ENCODE measurements around the gene TSPAN1. TPM values are rescaled to one million over a fixed set of nuclear protein-coding genes. Genes with fewer than 3 reads are reported as not detected.

TSPAN1 gene
- total RNA-seq, 4 donors from 2014 or later = 2.1 to 7.8 (median 3.3) TPM

DNA sequence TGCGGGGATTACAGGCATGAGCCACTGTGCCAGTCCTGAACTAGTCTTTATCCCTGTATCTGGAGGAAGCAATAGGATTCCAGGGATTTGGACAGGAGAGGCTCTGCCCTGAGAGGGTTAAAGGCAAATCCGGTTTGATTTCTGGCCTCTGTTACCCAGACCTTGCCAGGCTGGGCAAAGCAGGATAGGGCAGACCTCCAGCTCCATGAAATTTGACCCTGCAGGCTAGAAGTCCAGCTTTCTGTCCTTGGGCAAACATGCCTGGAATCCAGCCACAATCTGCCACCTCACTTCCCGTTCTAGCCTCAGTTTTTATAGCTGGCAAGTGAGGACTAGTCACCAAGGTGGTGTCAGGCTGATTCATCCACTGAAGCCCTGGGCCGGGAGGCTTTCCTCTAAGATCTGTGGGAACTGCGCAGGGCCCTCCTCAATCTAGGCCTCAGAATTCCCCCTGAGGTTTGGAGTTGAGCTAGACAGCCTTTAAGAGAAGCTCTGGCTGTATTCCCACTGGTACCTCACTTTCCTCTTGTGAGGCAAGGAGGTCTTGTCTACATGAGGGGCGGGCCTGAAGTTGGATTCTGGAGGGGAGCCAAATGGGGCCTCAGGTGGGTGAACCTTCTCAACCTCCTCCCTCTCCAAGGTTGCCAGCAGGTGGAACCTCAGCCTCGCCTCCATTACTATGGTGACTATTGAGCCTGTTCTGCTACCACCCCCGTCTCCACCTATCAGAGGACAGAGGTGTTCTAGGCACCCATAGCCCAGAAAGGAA lies 8.4 kb downstream of the TSPAN1 start:
- Histone ChIP-seq H3K9me3 (no peaks in the 10 kb centered on the region), H3K4me3 (no peak overlapping the region), H3K27ac (peak overlapping the region; percentile 77), H3K4me1 (peaks cover 62% of the 10 kb centered on the region), H3K36me3 (peaks cover 6% of the 10 kb centered on the region), H3K27me3 (no peaks in the 10 kb centered on the region)
- no peak for DNase-seq (ENCODE audit: low spot score in 2 of 2)
- 70% methylated on average over 1 of the region's 8 CpGs for WGBS
- TF ChIP-seq POLR2A (IDR thresholded peaks at IDR 0.05) (no peak), EP300 (IDR thresholded peaks at IDR 0.05) (no peak), POLR2AphosphoS5 (IDR thresholded peaks at IDR 0.05) (no peak)
- TF ChIP-seq, protein P1, sequence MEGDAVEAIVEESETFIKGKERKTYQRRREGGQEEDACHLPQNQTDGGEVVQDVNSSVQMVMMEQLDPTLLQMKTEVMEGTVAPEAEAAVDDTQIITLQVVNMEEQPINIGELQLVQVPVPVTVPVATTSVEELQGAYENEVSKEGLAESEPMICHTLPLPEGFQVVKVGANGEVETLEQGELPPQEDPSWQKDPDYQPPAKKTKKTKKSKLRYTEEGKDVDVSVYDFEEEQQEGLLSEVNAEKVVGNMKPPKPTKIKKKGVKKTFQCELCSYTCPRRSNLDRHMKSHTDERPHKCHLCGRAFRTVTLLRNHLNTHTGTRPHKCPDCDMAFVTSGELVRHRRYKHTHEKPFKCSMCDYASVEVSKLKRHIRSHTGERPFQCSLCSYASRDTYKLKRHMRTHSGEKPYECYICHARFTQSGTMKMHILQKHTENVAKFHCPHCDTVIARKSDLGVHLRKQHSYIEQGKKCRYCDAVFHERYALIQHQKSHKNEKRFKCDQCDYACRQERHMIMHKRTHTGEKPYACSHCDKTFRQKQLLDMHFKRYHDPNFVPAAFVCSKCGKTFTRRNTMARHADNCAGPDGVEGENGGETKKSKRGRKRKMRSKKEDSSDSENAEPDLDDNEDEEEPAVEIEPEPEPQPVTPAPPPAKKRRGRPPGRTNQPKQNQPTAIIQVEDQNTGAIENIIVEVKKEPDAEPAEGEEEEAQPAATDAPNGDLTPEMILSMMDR (IDR thresholded peaks at IDR 0.05) = no peak

DNA sequence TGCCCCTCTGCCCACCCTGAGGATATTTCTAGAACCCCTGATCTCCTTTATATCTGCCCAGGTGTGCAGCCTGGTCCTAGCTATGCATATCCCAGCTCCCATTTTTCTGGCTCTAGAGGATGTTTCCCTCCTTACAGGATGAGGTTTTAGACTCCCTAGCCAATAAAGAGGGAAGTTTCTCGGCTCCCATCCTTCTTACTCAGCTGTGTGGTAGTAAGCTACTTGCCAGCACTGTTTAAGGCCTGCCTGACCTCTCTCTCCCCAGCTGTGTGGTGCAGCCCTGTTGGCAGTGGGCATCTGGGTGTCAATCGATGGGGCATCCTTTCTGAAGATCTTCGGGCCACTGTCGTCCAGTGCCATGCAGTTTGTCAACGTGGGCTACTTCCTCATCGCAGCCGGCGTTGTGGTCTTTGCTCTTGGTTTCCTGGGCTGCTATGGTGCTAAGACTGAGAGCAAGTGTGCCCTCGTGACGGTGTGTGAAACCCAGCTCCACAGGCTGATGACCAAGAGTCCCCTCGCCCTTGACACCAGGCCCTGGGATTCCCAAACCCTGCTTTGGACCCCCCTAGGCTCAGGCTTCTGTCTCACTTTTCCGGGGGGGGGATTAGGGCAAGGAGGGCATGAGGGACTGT lies 9.2 kb downstream of the TSPAN1 start:
- Histone ChIP-seq H3K9me3 (no peaks in the 10 kb centered on the region), H3K27me3 (no peaks in the 10 kb centered on the region), H3K36me3 (peaks cover 6% of the 10 kb centered on the region), H3K4me1 (peaks cover 70% of the 10 kb centered on the region), H3K4me3 (no peak overlapping the region), H3K27ac (peak overlapping the region; percentile 77)
- no peak for DNase-seq (ENCODE audit: low spot score in 2 of 2)
- TF ChIP-seq POLR2A (IDR thresholded peaks at IDR 0.05) (no peak), POLR2AphosphoS5 (IDR thresholded peaks at IDR 0.05) (no peak), EP300 (IDR thresholded peaks at IDR 0.05) (no peak)
- TF ChIP-seq, protein P1 (IDR thresholded peaks at IDR 0.05) = no peak
- 74% methylated on average over 12 of the region's 12 CpGs for WGBS

DNA sequence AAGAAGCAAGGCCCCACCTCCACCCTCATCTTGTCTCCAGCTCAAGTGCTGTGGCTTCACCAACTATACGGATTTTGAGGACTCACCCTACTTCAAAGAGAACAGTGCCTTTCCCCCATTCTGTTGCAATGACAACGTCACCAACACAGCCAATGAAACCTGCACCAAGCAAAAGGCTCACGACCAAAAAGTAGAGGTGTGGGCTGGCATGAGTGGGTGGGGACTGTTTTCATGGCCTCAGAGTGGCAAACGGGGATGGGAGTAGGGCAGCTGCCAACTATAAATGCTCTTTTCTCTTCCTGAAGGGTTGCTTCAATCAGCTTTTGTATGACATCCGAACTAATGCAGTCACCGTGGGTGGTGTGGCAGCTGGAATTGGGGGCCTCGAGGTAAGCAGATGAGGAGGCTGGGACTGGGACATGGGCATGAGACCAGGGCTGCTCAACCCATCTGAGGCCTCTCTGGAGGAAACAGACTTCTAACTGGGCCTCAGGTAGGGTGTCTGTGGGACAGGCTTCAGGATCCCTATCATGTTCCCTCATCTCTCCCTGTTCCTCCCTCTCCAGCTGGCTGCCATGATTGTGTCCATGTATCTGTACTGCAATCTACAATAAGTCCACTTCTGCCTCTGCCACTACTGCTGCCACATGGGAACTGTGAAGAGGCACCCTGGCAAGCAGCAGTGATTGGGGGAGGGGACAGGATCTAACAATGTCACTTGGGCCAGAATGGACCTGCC lies 10.2 kb downstream of the TSPAN1 start:
- Histone ChIP-seq H3K27me3 (no peaks in the 10 kb centered on the region), H3K9me3 (no peaks in the 10 kb centered on the region), H3K36me3 (peaks cover 12% of the 10 kb centered on the region), H3K4me3 (no peak overlapping the region), H3K27ac (no peak overlapping the region), H3K4me1 (peaks cover 64% of the 10 kb centered on the region)
- no peak for DNase-seq (ENCODE audit: low spot score in 2 of 2)
- 36% methylated on average over 7 of the region's 7 CpGs for WGBS
- TF ChIP-seq POLR2A (IDR thresholded peaks at IDR 0.05) (no peak), POLR2AphosphoS5 (IDR thresholded peaks at IDR 0.05) (no peak), EP300 (IDR thresholded peaks at IDR 0.05) (no peak)
- TF ChIP-seq, protein P1 (IDR thresholded peaks at IDR 0.05) = no peak

DNA sequence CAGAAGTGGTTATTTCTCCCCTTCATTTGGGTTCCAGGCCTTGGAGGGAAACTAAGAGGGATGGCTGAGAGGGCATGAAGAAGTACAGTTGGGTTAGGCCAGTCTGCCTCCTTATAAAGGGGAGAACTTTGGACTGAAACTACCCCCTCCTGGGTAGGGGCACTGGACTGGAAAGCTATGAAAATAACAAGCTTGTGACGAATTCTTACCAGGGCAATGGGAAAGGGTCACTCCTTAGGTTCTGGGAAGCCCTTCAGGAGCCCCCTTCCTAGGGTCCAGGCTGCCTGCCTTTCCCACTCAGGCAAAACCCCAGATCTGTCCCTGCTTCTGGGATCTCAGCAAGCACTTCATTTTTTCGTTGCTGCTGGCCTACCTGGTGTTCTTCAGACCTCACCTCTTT lies 11.2 kb downstream of the TSPAN1 start:
- H3K9me3 ChIP-seq = no peaks in the 10 kb centered on the region
- peaks cover 55% of the 10 kb centered on the region for H3K4me1 ChIP-seq
- H3K4me3 ChIP-seq = no peak overlapping the region
- 87% methylated on average over 2 of the region's 2 CpGs for WGBS
- no peak for DNase-seq (ENCODE audit: low spot score in 2 of 2)
- no peaks in the 10 kb centered on the region for H3K27me3 ChIP-seq
- no peak overlapping the region for H3K27ac ChIP-seq
- H3K36me3 ChIP-seq = peaks cover 22% of the 10 kb centered on the region
- TF ChIP-seq EP300 (IDR thresholded peaks at IDR 0.05) (no peak), POLR2A (IDR thresholded peaks at IDR 0.05) (no peak), POLR2AphosphoS5 (IDR thresholded peaks at IDR 0.05) (no peak)
- TF ChIP-seq, protein P1 (IDR thresholded peaks at IDR 0.05) = no peak
